ENCODE data around the gene ITGB2. TPM values are rescaled to one million over a fixed set of nuclear protein-coding genes. Genes with fewer than 3 reads are reported as not detected.
"Not testable (repeated sequence)": the region's sequence is repeated elsewhere in the genome, so short reads cannot be mapped to it uniquely, and the experiment has no call there.

ITGB2 gene
- total RNA-seq, 1 donor from 2014 or later = 36.7 TPM

- intact Hi-C loops (cut with DNase I) = loop anchor here (10.0 kb wide), 1 partner anchor 405 kb away; no protein-coding TSS in a partner anchor
- DNase-seq (ENCODE audit: missing footprints) (no peak), ATAC-seq (peak; percentile 23)
Observed at GRCh38 chr21:44919111-44919912, 1.4 kb downstream of the ITGB2 start.

- no peak for ATAC-seq
- intact Hi-C loops (cut with DNase I) = loop anchor here (10.0 kb wide), 1 partner anchor 404 kb away; no protein-coding TSS in a partner anchor
- no peak for DNase-seq (ENCODE audit: missing footprints)
Observed at GRCh38 chr21:44918581-44919033, 2.1 kb downstream of the ITGB2 start.

GRCh38 chr21:44918107-44918470 is 2.6 kb downstream of the ITGB2 start:
- ATAC-seq = no peak
- intact Hi-C loops (cut with DNase I) = loop anchor here (10.0 kb wide), 1 partner anchor 403 kb away; no protein-coding TSS in a partner anchor

GRCh38 chr21:44917446-44918106 is 3.1 kb downstream of the ITGB2 start:
- DNase-seq (ENCODE audit: missing footprints) (no peak), ATAC-seq (no peak)
- intact Hi-C loops (cut with DNase I) = loop anchor here (10.0 kb wide), 1 partner anchor 403 kb away; no protein-coding TSS in a partner anchor

More at GRCh38 chr21:44918107-44918470, 2.6 kb downstream of the ITGB2 start:
- no peak for DNase-seq (ENCODE audit: missing footprints)

- no peak for ATAC-seq
- no peak for DNase-seq (ENCODE audit: missing footprints)
- intact Hi-C loops (cut with DNase I) = loop anchor here (10.0 kb wide), 1 partner anchor 402 kb away; no protein-coding TSS in a partner anchor
Observed at GRCh38 chr21:44916965-44917364, 3.7 kb downstream of the ITGB2 start.

- DNase-seq (ENCODE audit: missing footprints) = peak; percentile 85
- intact Hi-C loops (cut with DNase I) = loop anchor here (10.0 kb wide), 1 partner anchor 400 kb away; no protein-coding TSS in a partner anchor
- no peak for ATAC-seq
Observed at GRCh38 chr21:44914176-44914874, 6.4 kb downstream of the ITGB2 start.

- intact Hi-C loops (cut with DNase I) = loop anchor here (10.0 kb wide), 1 partner anchor 399 kb away; no protein-coding TSS in a partner anchor
- DNase-seq (ENCODE audit: missing footprints) (peak; percentile 65), ATAC-seq (no peak)
Observed at GRCh38 chr21:44913425-44914175, 7.1 kb downstream of the ITGB2 start.

- not testable (repeated sequence) for ATAC-seq; DNase-seq (ENCODE audit: missing footprints)
- intact Hi-C loops (cut with DNase I) = loop anchor here (10.0 kb wide), 1 partner anchor 398 kb away; no protein-coding TSS in a partner anchor
Observed at GRCh38 chr21:44912506-44913412, 7.9 kb downstream of the ITGB2 start.

GRCh38 chr21:44912158-44912473 is 8.6 kb downstream of the ITGB2 start:
- ATAC-seq = no peak
- DNase-seq (ENCODE audit: missing footprints) = peak; percentile 60
- intact Hi-C loops (cut with DNase I) = loop anchor here (10.0 kb wide), 1 partner anchor 397 kb away; no protein-coding TSS in a partner anchor

GRCh38 chr21:44911384-44912157 is 9.1 kb downstream of the ITGB2 start:
- intact Hi-C loops (cut with DNase I) = loop anchor here (10.0 kb wide), 1 partner anchor 397 kb away; no protein-coding TSS in a partner anchor
- ATAC-seq = peak; percentile 84
- DNase-seq (ENCODE audit: missing footprints) = peak; percentile 90

GRCh38 chr21:44911068-44911383 is 9.7 kb downstream of the ITGB2 start:
- intact Hi-C loops (cut with DNase I) = loop anchor here (10.0 kb wide), 1 partner anchor 396 kb away; no protein-coding TSS in a partner anchor
- ATAC-seq = peak; percentile 2
- DNase-seq (ENCODE audit: missing footprints) = no peak

- DNase-seq (ENCODE audit: missing footprints) (no peak), ATAC-seq (no peak)
- intact Hi-C loops (cut with DNase I) = loop anchor here (10.0 kb wide), 1 partner anchor 396 kb away; no protein-coding TSS in a partner anchor
Observed at GRCh38 chr21:44910229-44911067, 10.3 kb downstream of the ITGB2 start.

- intact Hi-C loops (cut with DNase I) = loop anchor here (10.0 kb wide), 1 partner anchor 395 kb away; no protein-coding TSS in a partner anchor
- no peak for ATAC-seq
- no peak for DNase-seq (ENCODE audit: missing footprints)
Observed at GRCh38 chr21:44909719-44910118, 11.0 kb downstream of the ITGB2 start.

GRCh38 chr21:44908908-44909307 is 11.8 kb downstream of the ITGB2 start:
- DNase-seq (ENCODE audit: missing footprints) (no peak), ATAC-seq (no peak)
- intact Hi-C loops (cut with DNase I) = no loop called here

- ATAC-seq (no peak), DNase-seq (ENCODE audit: missing footprints) (peak; percentile 85)
- intact Hi-C loops (cut with DNase I) = no loop called here
Observed at GRCh38 chr21:44907966-44908895, 12.5 kb downstream of the ITGB2 start.

All from Right ventricle myocardium inferior (tissue), 1 donor.